ENCODE data around the gene PTPRZ1.

Gene PTPRZ1

GRCh38 chr7:122054393-122054792 lies 181.4 kb downstream of the PTPRZ1 start:
- TF ChIP-seq USF1 (IDR thresholded peaks at IDR 0.05), result no peak
- no peak for TF ChIP-seq EP300 (IDR thresholded peaks at IDR 0.05; ENCODE audit: borderline replicate concordance)
- no peak for TF ChIP-seq TEAD4 (IDR thresholded peaks at IDR 0.05)
- no peak for TF ChIP-seq FOXM1 (IDR thresholded peaks at IDR 0.05; ENCODE audit: borderline replicate concordance, low read depth)
- no peak for TF ChIP-seq NFIC (IDR thresholded peaks at IDR 0.05)
- TF ChIP-seq ZBTB7A (IDR thresholded peaks at IDR 0.05; ENCODE audit: low read depth), result no peak
- no peak for TF ChIP-seq RAD21 (IDR thresholded peaks at IDR 0.05; ENCODE audit: low read depth)
- TF ChIP-seq, protein P1, sequence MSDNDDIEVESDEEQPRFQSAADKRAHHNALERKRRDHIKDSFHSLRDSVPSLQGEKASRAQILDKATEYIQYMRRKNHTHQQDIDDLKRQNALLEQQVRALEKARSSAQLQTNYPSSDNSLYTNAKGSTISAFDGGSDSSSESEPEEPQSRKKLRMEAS (IDR thresholded peaks at IDR 0.05), result no peak
- no peak for TF ChIP-seq YY1 (IDR thresholded peaks at IDR 0.05; ENCODE audit: low read depth)
- no peak for TF ChIP-seq TAF1 (IDR thresholded peaks at IDR 0.05; ENCODE audit: low read depth)
- TF ChIP-seq REST (IDR thresholded peaks at IDR 0.05; ENCODE audit: low read depth), result no peak
- no peak for TF ChIP-seq CREB1 (IDR thresholded peaks at IDR 0.05; ENCODE audit: low read depth)

DNA sequence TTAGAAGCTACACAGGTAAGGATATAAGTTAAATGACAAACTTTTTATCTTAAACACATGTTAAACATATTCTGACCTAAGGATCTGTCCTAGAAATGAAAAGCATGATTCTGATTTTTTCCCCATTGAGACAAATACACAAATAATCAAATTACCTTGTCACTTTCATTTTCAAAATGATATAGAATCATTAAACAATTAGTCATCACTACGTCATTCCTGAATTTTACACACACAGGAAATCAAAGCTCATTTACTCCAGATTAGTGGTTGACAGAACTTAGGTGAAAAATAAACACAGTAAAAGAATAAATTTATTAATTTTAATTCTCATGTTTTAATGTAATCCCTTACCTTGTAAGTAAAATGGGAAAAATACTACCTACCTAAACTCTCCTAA lies 182.1 kb downstream of the PTPRZ1 start:
- TF ChIP-seq CREB1 (IDR thresholded peaks at IDR 0.05; ENCODE audit: low read depth), result no peak
- TF ChIP-seq CEBPB (IDR thresholded peaks at IDR 0.05), result no peak
- no peak for TF ChIP-seq TCF12 (IDR thresholded peaks at IDR 0.05; ENCODE audit: low read depth)
- TF ChIP-seq, protein P1 (IDR thresholded peaks at IDR 0.05), result no peak
- TF ChIP-seq EP300 (IDR thresholded peaks at IDR 0.05; ENCODE audit: borderline replicate concordance), result no peak
- TF ChIP-seq YY1 (IDR thresholded peaks at IDR 0.05; ENCODE audit: low read depth), result no peak
- TF ChIP-seq TEAD4 (IDR thresholded peaks at IDR 0.05), result no peak
- TF ChIP-seq TAF1 (IDR thresholded peaks at IDR 0.05; ENCODE audit: low read depth), result no peak
- TF ChIP-seq NFIC (IDR thresholded peaks at IDR 0.05), result no peak
- TF ChIP-seq FOXM1 (IDR thresholded peaks at IDR 0.05; ENCODE audit: borderline replicate concordance, low read depth), result no peak
- no peak for TF ChIP-seq REST (IDR thresholded peaks at IDR 0.05; ENCODE audit: low read depth)

- no peak for TF ChIP-seq EP300 (IDR thresholded peaks at IDR 0.05; ENCODE audit: borderline replicate concordance)
- no peak for TF ChIP-seq TAF1 (IDR thresholded peaks at IDR 0.05; ENCODE audit: low read depth)
These were observed 184.0 kb downstream of the PTPRZ1 start for GRCh38 chr7:122056977-122057376.

GRCh38 chr7:122059542-122059941 lies 186.6 kb downstream of the PTPRZ1 start:
- TF ChIP-seq TAF1 (IDR thresholded peaks at IDR 0.05; ENCODE audit: low read depth) (no peak), NFIC (IDR thresholded peaks at IDR 0.05) (no peak), RAD21 (IDR thresholded peaks at IDR 0.05; ENCODE audit: low read depth) (no peak), YY1 (IDR thresholded peaks at IDR 0.05; ENCODE audit: low read depth) (no peak), USF1 (IDR thresholded peaks at IDR 0.05) (no peak), CREB1 (IDR thresholded peaks at IDR 0.05; ENCODE audit: low read depth) (no peak), FOXM1 (IDR thresholded peaks at IDR 0.05; ENCODE audit: borderline replicate concordance, low read depth) (no peak), EP300 (IDR thresholded peaks at IDR 0.05; ENCODE audit: borderline replicate concordance) (no peak), ZBTB7A (IDR thresholded peaks at IDR 0.05; ENCODE audit: low read depth) (no peak)
- TF ChIP-seq, protein P1 (IDR thresholded peaks at IDR 0.05), result no peak

GRCh38 chr7:122063146-122063545 lies 190.2 kb downstream of the PTPRZ1 start:
- no peak for TF ChIP-seq CEBPB (IDR thresholded peaks at IDR 0.05)
- TF ChIP-seq, protein P1 (IDR thresholded peaks at IDR 0.05), result no peak
- no peak for TF ChIP-seq TCF12 (IDR thresholded peaks at IDR 0.05; ENCODE audit: low read depth)
- TF ChIP-seq ZBTB7A (IDR thresholded peaks at IDR 0.05; ENCODE audit: low read depth), result no peak
- no peak for TF ChIP-seq EP300 (IDR thresholded peaks at IDR 0.05; ENCODE audit: borderline replicate concordance)
- no peak for TF ChIP-seq TAF1 (IDR thresholded peaks at IDR 0.05; ENCODE audit: low read depth)
- TF ChIP-seq YY1 (IDR thresholded peaks at IDR 0.05; ENCODE audit: low read depth), result no peak
- TF ChIP-seq FOXM1 (IDR thresholded peaks at IDR 0.05; ENCODE audit: borderline replicate concordance, low read depth), result no peak
- no peak for TF ChIP-seq CREB1 (IDR thresholded peaks at IDR 0.05; ENCODE audit: low read depth)
- no peak for TF ChIP-seq TEAD4 (IDR thresholded peaks at IDR 0.05)
- TF ChIP-seq USF1 (IDR thresholded peaks at IDR 0.05), result no peak
- no peak for TF ChIP-seq REST (IDR thresholded peaks at IDR 0.05; ENCODE audit: low read depth)
